IMR-90 (cell line): ENCODE results near the gene TENM4.

Experiments
- CEBPB ChIP-seq: IDR thresholded peaks from 2 replicates; pipeline ENCODE4 v1.6.1; 2012; ENCODE audit warnings: low read depth, low read length, improper control_type of control experiment
- CHD1 ChIP-seq: IDR thresholded peaks from 2 replicates; pipeline ENCODE4 v1.6.1; 2012; ENCODE audit warnings: low read depth, low read length, improper control_type of control experiment
- CTCF ChIP-seq: conservative IDR thresholded peaks from 2 replicates; pipeline ENCODE4 v1.5.1; 2012; ENCODE audit warnings: mild to moderate bottlenecking, low read depth, low read length, improper control_type of control experiment
- ELK1 ChIP-seq: fragments of 150-350 bp; IDR thresholded peaks from 2 replicates; pipeline ENCODE4 v1.6.1; 2016; ENCODE audit warnings: low read depth, mild to moderate bottlenecking, low read length, moderate library complexity, borderline replicate concordance
- MAFK ChIP-seq: IDR thresholded peaks from 2 replicates; pipeline ENCODE4 v1.6.1; 2012; ENCODE audit warnings: low read depth, low read length, improper control_type of control experiment
- MXI1 ChIP-seq: IDR thresholded peaks from 2 replicates; pipeline ENCODE4 v1.6.1; 2012; ENCODE audit warnings: low read depth, mild to moderate bottlenecking, low read length, moderate library complexity, borderline replicate concordance
- POLR2A ChIP-seq: IDR thresholded peaks from 2 replicates; pipeline ENCODE4 v1.6.1; 2012; ENCODE audit warnings: mild to moderate bottlenecking, low read depth, low read length
- RAD21 ChIP-seq: IDR thresholded peaks from 2 replicates; pipeline ENCODE4 v1.6.1; 2012; ENCODE audit warnings: low read length, improper control_type of control experiment
- RCOR1 ChIP-seq: IDR thresholded peaks from 2 replicates; pipeline ENCODE4 v1.6.1; 2012; ENCODE audit warnings: mild to moderate bottlenecking, low read length, improper control_type of control experiment; ENCODE audit not compliant: insufficient replicate concordance
- SMC3 ChIP-seq: fragments of 150-350 bp; IDR thresholded peaks from 2 replicates; pipeline ENCODE4 v1.6.1; 2016; ENCODE audit warnings: low read depth, mild to moderate bottlenecking, antibody characterized with exemption, low read length, moderate library complexity
- USF2 ChIP-seq: fragments of 150-350 bp; IDR thresholded peaks from 2 replicates; pipeline ENCODE4 v1.6.1; 2017; ENCODE audit warnings: mild to moderate bottlenecking, antibody characterized with exemption, low read length, low read depth

GRCh38 chr11:79472819-79473529 lies 32.1 kb upstream of the TENM4 start:
- no peak for TF ChIP-seq CEBPB
- no peak for TF ChIP-seq POLR2A
- TF ChIP-seq CTCF, result no peak
- no peak for TF ChIP-seq RCOR1
- TF ChIP-seq ELK1, result no peak
- TF ChIP-seq CHD1, result no peak
- TF ChIP-seq SMC3, result no peak
- no peak for TF ChIP-seq USF2
- no peak for TF ChIP-seq RAD21
- no peak for TF ChIP-seq MXI1
- no peak for TF ChIP-seq MAFK
